ENCODE data around the gene SMIM41.

DNA sequence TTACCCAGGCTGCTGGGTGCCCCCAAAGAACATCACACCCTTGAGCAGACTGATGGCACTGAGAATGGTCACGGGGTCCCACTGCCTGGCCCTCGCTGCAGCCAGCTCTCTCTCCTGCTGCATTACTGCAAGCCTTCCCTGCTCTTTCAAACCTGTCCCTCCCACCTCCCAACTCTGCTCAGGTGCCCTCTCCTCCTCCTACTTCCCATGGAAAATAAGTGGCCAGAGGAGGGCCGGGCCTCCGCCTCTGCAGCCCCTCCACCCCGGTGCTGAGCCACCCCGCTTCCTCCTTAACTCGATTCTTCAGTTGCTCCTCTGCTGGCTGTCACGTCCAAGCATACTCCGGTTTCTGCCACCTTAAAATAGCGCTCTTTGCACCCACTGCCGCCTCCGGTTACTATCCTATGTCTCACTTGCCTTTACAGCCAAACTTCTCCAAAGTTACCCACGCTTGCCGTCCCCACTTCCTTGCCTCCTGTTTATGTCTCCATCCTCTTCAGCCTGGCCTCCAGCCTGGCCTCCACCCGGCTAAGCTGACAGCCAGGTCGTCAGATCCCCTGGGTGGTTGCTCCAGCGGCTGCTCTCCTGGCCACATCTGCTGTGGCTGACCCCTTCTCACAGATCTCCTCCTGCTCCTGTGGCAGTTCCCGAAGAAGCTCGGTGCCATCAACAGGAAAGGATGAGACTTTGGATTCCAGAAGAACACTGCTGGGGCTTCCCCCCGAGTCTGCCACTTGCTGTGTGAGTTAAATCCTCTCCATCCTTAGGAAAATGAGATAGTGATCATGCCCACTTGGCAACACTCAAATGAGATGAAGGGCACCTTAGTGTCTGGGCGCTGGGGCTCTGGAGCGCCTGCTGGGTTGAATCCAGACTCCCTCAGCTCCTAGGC, 7.7 kb downstream of the SMIM41 start:
- no peak for TF ChIP-seq POLR2A (IDR thresholded peaks at IDR 0.05)
- TF ChIP-seq, protein P1, sequence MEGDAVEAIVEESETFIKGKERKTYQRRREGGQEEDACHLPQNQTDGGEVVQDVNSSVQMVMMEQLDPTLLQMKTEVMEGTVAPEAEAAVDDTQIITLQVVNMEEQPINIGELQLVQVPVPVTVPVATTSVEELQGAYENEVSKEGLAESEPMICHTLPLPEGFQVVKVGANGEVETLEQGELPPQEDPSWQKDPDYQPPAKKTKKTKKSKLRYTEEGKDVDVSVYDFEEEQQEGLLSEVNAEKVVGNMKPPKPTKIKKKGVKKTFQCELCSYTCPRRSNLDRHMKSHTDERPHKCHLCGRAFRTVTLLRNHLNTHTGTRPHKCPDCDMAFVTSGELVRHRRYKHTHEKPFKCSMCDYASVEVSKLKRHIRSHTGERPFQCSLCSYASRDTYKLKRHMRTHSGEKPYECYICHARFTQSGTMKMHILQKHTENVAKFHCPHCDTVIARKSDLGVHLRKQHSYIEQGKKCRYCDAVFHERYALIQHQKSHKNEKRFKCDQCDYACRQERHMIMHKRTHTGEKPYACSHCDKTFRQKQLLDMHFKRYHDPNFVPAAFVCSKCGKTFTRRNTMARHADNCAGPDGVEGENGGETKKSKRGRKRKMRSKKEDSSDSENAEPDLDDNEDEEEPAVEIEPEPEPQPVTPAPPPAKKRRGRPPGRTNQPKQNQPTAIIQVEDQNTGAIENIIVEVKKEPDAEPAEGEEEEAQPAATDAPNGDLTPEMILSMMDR (IDR thresholded peaks at IDR 0.05), result no peak
- no peak for TF ChIP-seq POLR2AphosphoS5 (IDR thresholded peaks at IDR 0.05; ENCODE audit: insufficient read depth in 1 of 2, low read depth in 1 of 2)
